HG03439 (cell line): ENCODE data around the gene TREX2.

Experiments used
- ATAC-seq: cut with Tn5 transposase; IDR thresholded peaks from one replicate; pipeline ENCODE4 v1.9.1; 2021; ENCODE audit warnings: mild to moderate bottlenecking, moderate library complexity; ENCODE audit not compliant: unreplicated experiment

Gene TREX2

GRCh38 chrX:153440556-153441135, 5.2 kb downstream of the TREX2 start:
- ATAC-seq: no peak

- no peak for ATAC-seq
Measured at GRCh38 chrX:153439977-153440376, 5.9 kb downstream of the TREX2 start.

- ATAC-seq: no peak
Measured at GRCh38 chrX:153438532-153438931, 7.3 kb downstream of the TREX2 start.

- no peak for ATAC-seq
Measured at GRCh38 chrX:153435845-153436244, 10.0 kb downstream of the TREX2 start.

GRCh38 chrX:153434801-153435200, 11.1 kb downstream of the TREX2 start:
- no peak for ATAC-seq

GRCh38 chrX:153433781-153434285, 12.0 kb downstream of the TREX2 start:
- no peak for ATAC-seq

- no peak for ATAC-seq
Measured at GRCh38 chrX:153433161-153433680, 12.6 kb downstream of the TREX2 start.

GRCh38 chrX:153430796-153431195, 15.1 kb downstream of the TREX2 start:
- no peak for ATAC-seq

GRCh38 chrX:153426204-153426603, 19.7 kb downstream of the TREX2 start:
- no peak for ATAC-seq

GRCh38 chrX:153423652-153424051, 22.2 kb downstream of the TREX2 start:
- ATAC-seq: no peak

- ATAC-seq: no peak
Measured at GRCh38 chrX:153421856-153422255, 24.0 kb downstream of the TREX2 start.

- ATAC-seq: no peak
Measured at GRCh38 chrX:153420851-153421599, 24.8 kb downstream of the TREX2 start.

- ATAC-seq: no peak
Measured at GRCh38 chrX:153417637-153418036, 28.2 kb downstream of the TREX2 start.

GRCh38 chrX:153416781-153417450, 28.9 kb downstream of the TREX2 start:
- ATAC-seq: no peak

- no peak for ATAC-seq
Measured at GRCh38 chrX:153414856-153415510, 30.9 kb downstream of the TREX2 start.

- ATAC-seq: no peak
Measured at GRCh38 chrX:153413731-153414130, 32.1 kb downstream of the TREX2 start.

GRCh38 chrX:153412746-153413720, 32.8 kb downstream of the TREX2 start:
- ATAC-seq: no peak

GRCh38 chrX:153411988-153412574, 33.8 kb downstream of the TREX2 start:
- ATAC-seq: no peak

GRCh38 chrX:153411255-153411987, 34.4 kb downstream of the TREX2 start, which contains the start of gene ZFP92:
Gene ZFP92 (plus strand): TSS chrX:153411472. CDS start chrX:153418323, 6,851 bp downstream.
- peak; percentile 51 for ATAC-seq
